Astrocyte of the spinal cord (primary cell): ENCODE results near the gene CD2AP.

ENCODE experiments used
- DNase-seq: peaks from one replicate; pipeline ENCODE4 v3.0.0; 2011; ENCODE audit warnings: low read depth, low spot score
- H3K4me3 ChIP-seq: 2 replicates; pipeline ENCODE4 v1.5.1; 2011; ENCODE audit warnings: low read depth, mild to moderate bottlenecking, low read length, moderate library complexity
- in situ Hi-C: cut with HindIII; loops from 2 replicates; pipeline ENCODE4 v1.10.0; 2017; ENCODE audit warnings: low sequenced_read_pairs
- TF ChIP-seq, protein P1 (sequence below): IDR thresholded peaks from 2 replicates; pipeline ENCODE4 v1.5.1; 2012; ENCODE audit warnings: low read depth, mild to moderate bottlenecking, low read length, inconsistent platforms

Gene CD2AP

DNA sequence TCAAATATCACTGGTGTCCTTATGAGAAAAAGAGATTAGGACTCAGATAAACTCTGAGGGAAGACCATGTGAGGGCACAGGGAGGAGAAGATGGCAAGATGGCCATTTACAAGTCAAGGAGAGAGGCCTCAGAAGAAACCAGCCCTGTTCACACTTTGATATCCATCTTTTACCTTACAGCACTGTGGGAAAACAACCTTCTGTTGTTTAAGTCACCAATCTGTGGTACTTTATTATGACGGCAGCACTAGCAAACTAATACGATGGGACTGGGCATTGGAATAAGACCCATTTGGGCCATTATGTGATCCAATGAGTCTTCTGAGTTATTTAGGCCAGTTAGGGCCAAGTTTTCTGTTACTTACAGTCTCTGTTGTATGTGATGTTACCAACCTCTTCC, 26.4 kb upstream of the CD2AP start:
- TF ChIP-seq, protein P1, sequence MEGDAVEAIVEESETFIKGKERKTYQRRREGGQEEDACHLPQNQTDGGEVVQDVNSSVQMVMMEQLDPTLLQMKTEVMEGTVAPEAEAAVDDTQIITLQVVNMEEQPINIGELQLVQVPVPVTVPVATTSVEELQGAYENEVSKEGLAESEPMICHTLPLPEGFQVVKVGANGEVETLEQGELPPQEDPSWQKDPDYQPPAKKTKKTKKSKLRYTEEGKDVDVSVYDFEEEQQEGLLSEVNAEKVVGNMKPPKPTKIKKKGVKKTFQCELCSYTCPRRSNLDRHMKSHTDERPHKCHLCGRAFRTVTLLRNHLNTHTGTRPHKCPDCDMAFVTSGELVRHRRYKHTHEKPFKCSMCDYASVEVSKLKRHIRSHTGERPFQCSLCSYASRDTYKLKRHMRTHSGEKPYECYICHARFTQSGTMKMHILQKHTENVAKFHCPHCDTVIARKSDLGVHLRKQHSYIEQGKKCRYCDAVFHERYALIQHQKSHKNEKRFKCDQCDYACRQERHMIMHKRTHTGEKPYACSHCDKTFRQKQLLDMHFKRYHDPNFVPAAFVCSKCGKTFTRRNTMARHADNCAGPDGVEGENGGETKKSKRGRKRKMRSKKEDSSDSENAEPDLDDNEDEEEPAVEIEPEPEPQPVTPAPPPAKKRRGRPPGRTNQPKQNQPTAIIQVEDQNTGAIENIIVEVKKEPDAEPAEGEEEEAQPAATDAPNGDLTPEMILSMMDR: no peak
- in situ Hi-C loops: no loop called here
- H3K4me3 ChIP-seq: no peak overlapping the region
- DNase-seq: no peak

DNA sequence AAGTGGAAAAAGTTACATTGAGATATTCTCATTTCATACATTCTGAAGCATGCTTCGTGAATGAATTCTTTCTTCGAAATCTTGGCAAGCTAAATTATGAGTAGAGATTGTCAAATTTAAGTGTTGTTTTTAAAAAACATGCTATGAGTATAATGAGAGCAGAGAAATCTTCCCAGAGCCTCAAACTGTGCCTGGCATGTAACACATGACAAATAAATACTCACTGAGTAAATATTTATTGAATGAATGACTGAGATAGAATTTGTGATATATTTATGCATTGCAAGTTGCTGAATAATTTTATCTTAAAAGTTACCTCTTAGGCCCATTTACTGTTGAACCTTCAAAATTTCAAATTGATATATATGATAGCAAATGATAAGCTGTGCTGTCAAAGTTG, 24.7 kb upstream of the CD2AP start:
- H3K4me3 ChIP-seq: no peak overlapping the region
- TF ChIP-seq, protein P1: no peak
- no peak for DNase-seq
- in situ Hi-C loops: no loop called here

DNA sequence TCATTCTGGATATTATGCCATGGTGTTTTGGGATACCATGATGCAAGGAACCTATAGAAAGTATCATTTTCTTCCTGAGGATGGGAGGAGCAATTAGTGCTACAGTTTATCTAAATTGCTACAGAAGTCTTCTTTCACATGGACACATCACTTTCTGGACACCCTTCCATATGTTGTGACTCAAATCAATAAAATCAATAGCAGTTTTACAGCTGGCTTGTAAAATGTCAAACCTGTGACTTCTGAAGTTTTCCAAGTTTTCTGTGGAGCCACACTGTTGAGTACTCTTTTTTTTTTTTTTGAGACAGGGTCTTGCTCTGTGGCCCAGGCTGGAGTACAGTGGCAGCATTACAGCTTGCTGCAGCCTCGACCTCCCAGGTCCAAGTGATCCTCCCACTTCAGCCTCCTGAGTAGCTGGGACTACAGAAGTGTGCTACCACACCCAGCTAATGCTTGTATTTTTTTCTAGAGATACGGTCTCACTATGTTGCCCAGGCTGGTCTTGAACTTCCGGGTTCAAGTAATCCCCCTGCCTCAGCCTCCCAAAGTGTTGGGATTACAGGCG, 24.1 kb upstream of the CD2AP start:
- TF ChIP-seq, protein P1: no peak
- H3K4me3 ChIP-seq: no peak overlapping the region
- no peak for DNase-seq
- in situ Hi-C loops: no loop called here

DNA sequence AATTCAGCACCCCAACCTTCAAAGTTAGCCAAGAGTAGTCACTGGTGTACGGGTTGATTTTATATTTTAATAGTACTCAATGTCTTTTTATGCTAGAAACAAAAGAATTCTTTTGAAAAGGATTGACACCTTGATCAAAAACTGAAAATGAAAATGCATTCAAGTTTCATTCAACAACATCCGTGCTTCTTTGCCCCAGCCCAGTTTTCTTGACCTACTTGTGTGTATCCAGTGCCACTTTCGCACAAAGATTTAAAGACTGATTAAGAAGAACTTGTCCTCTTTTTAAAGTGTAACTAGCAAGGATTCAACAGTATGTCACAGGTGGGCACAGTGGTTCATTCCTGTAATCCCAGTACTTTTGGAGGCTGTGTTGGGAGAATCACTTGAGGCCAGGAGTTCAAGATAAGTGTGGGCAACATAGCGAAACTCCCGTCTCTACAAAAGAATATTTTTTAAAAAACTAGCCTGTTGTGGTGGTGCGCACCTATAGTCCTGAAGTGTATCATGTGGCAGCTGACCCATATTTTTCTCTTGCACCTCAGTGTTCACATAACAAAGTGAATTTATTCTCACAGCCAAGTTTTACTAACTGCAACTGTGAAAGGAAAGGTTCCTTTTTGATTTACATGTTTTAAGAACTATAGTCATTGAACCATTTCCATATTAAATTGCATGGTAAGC, 22.7 kb upstream of the CD2AP start:
- H3K4me3 ChIP-seq: no peak overlapping the region
- TF ChIP-seq, protein P1: no peak
- in situ Hi-C loops: no loop called here
- DNase-seq: no peak

DNA sequence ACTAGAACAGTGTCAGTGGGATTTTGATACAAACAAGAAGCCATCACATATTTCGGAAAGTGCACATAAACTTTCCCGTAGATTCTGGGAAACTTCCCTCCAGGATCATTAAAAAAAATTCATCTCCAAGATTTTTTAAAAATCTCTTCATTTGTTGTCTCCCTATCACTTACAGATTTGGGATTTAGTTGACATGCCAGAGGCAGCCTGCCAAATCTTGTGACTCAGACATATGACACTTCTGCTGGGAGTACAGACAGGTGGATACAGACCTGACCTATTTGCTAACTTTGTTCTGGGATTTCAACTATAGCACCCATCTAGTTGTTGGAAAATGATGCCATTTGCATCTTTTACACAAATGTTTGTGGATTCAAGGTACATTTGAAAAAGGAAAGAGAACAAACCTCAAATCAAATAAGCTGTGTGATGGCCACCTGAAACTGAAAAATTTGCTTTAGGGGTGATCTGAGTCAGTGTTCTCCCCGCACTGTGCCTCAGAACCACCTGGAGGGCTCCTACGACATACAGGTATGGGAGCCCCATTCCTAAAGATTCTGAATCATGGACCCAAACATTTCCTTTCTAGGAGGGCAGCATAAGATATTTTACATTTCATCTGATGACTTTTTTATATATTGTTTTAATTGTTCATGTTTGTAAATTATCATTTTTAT, 21.9 kb upstream of the CD2AP start:
- in situ Hi-C loops: no loop called here
- DNase-seq: no peak
- TF ChIP-seq, protein P1: no peak

DNA sequence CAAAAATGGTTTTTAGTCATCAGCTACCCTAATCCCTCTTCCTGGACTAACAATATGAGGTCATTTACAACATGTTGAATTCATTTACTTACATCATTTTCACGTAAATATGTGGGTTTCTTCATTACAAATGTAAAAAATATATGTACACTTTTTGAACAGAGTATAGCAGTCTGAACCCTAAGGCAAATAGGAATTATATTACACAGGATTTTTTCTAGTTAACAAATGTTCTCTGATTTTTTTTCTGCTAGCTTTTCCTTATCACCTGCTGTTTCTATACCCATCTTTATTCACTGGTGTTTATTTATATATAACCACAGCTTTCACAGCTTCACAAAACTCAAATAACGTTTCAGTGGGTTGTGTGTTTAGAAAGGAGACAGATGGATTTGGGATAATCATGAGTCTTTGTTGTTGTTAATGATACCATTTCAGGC, 21.0 kb upstream of the CD2AP start:
- TF ChIP-seq, protein P1: no peak
- no peak overlapping the region for H3K4me3 ChIP-seq
- no peak for DNase-seq
- in situ Hi-C loops: no loop called here

More for the DNA sequence above, 21.9 kb upstream of the CD2AP start:
- H3K4me3 ChIP-seq: no peak overlapping the region
